Spleen (tissue), 7 donors: Measurements from ENCODE around the gene SACM1L.

Experiments used
- CTCF ChIP-seq, 11 experiments: fragments of 200-600 bp in 7 of 11; fragments of 450-650 bp in 4 of 11; sonication (generic) in 4 of 11; IDR thresholded peaks in 8 of 11; conservative IDR thresholded peaks in 3 of 11; 1 replicate in 7 of 11; 2 replicates in 4 of 11; pipeline versions ENCODE4 v1.4.0 to v1.8.0; 2016 to 2021; ENCODE audit warnings: antibody characterized with exemption in 11 of 11, inconsistent platforms in 4 of 11, mild to moderate bottlenecking in 1 of 11
- POLR2A ChIP-seq, 3 donors: fragments of 450-650 bp; IDR thresholded peaks; one replicate each; pipeline ENCODE4 v1.5.1; 2017; ENCODE audit warnings: antibody characterized with exemption in 3 of 3, mild to moderate bottlenecking in 1 of 3
- POLR2AphosphoS5 ChIP-seq, 3 donors: sonication (generic); formaldehyde crosslinking; IDR thresholded peaks; one replicate each; pipeline ENCODE4 v1.5.1; 2017; ENCODE audit warnings: antibody characterized with exemption in 3 of 3
- donor health status: DM: no; HTN: no; CAD: no; lungs with moderate emphysema.
- donor health status: DM: no; HTN: no; CAD: no.
- donor health status: DM: no; HTN: no; CAD: no.

- TF ChIP-seq POLR2AphosphoS5 (IDR thresholded peaks at IDR 0.05) (no peak), POLR2A (IDR thresholded peaks at IDR 0.05) (no peak), CTCF (IDR thresholded peaks at IDR 0.05 in 8 of 11, conservative IDR thresholded peaks at IDR 0.05 in 3 of 11) (no peak)
These were observed 48.4 kb upstream of the SACM1L start for GRCh38 chr3:45640724-45641361.
